GM23338 (cell line): ENCODE data around the gene VWDE. TPM values are rescaled to one million over a fixed set of nuclear protein-coding genes. Genes with fewer than 3 reads are reported as not detected.

Experiments
- ETS1 ChIP-seq: IDR thresholded peaks from 2 replicates; pipeline ENCODE4 v1.6.1; 2016; ENCODE audit warnings: antibody characterized with exemption
- JUNB ChIP-seq: IDR thresholded peaks from one replicate; pipeline ENCODE4 v1.6.1; 2016; ENCODE audit warnings: antibody characterized with exemption; ENCODE audit not compliant: unreplicated experiment
- POLR2AphosphoS5 ChIP-seq: IDR thresholded peaks from 2 replicates; pipeline ENCODE4 v1.6.1; 2016; ENCODE audit warnings: antibody characterized with exemption, low read depth
- polyA plus RNA-seq: library from polyadenylated mRNA; unstranded; fragments of >200 nt; fragmentation: Nextera tagmentation; extraction: Ambion mirVana; gene quantifications from 2 replicates; pipeline ENCODE4 v1.2.1, GENCODE V29; 2016
- total RNA-seq: library from RNA; depleted of rRNA; stranded (reverse); fragments of >200 nt; shearing (Covaris generic); gene quantifications from 2 replicates; pipeline ENCODE4 v1.2.3, GENCODE V29; 2014
- TF ChIP-seq, protein P1 (sequence below): fragments of 250-450 bp; sonication (Bioruptor Pico); IDR thresholded peaks from 2 replicates; pipeline ENCODE4 v1.5.0; 2020; ENCODE audit warnings: mild to moderate bottlenecking, moderate library complexity
- TF ChIP-seq, protein P2 (sequence below): IDR thresholded peaks from one replicate; pipeline ENCODE4 v1.6.1; 2018; ENCODE audit warnings: antibody characterized with exemption; ENCODE audit not compliant: unreplicated experiment

Gene VWDE
- total and polyA plus RNA-seq, 2 experiments from 2014 or later = 24.6 to 45.5 TPM

DNA sequence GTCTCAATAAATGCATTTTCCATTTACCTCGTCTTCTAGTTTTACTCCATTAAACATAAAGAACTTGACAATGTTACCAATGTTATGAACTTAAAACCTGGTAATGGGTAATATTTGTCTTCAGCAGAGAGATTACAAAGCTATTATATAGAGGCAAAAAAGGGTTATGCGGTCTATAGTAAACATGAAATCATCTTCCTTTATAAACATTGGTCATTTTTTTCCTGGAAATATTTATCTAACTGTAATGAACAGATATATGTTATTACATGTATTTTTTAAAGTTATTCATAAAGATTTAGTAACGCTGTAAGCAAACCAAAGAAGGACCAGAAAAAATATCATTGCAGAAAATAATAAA is 1.3 kb downstream of the VWDE start (continued):
- TF ChIP-seq, protein P1, sequence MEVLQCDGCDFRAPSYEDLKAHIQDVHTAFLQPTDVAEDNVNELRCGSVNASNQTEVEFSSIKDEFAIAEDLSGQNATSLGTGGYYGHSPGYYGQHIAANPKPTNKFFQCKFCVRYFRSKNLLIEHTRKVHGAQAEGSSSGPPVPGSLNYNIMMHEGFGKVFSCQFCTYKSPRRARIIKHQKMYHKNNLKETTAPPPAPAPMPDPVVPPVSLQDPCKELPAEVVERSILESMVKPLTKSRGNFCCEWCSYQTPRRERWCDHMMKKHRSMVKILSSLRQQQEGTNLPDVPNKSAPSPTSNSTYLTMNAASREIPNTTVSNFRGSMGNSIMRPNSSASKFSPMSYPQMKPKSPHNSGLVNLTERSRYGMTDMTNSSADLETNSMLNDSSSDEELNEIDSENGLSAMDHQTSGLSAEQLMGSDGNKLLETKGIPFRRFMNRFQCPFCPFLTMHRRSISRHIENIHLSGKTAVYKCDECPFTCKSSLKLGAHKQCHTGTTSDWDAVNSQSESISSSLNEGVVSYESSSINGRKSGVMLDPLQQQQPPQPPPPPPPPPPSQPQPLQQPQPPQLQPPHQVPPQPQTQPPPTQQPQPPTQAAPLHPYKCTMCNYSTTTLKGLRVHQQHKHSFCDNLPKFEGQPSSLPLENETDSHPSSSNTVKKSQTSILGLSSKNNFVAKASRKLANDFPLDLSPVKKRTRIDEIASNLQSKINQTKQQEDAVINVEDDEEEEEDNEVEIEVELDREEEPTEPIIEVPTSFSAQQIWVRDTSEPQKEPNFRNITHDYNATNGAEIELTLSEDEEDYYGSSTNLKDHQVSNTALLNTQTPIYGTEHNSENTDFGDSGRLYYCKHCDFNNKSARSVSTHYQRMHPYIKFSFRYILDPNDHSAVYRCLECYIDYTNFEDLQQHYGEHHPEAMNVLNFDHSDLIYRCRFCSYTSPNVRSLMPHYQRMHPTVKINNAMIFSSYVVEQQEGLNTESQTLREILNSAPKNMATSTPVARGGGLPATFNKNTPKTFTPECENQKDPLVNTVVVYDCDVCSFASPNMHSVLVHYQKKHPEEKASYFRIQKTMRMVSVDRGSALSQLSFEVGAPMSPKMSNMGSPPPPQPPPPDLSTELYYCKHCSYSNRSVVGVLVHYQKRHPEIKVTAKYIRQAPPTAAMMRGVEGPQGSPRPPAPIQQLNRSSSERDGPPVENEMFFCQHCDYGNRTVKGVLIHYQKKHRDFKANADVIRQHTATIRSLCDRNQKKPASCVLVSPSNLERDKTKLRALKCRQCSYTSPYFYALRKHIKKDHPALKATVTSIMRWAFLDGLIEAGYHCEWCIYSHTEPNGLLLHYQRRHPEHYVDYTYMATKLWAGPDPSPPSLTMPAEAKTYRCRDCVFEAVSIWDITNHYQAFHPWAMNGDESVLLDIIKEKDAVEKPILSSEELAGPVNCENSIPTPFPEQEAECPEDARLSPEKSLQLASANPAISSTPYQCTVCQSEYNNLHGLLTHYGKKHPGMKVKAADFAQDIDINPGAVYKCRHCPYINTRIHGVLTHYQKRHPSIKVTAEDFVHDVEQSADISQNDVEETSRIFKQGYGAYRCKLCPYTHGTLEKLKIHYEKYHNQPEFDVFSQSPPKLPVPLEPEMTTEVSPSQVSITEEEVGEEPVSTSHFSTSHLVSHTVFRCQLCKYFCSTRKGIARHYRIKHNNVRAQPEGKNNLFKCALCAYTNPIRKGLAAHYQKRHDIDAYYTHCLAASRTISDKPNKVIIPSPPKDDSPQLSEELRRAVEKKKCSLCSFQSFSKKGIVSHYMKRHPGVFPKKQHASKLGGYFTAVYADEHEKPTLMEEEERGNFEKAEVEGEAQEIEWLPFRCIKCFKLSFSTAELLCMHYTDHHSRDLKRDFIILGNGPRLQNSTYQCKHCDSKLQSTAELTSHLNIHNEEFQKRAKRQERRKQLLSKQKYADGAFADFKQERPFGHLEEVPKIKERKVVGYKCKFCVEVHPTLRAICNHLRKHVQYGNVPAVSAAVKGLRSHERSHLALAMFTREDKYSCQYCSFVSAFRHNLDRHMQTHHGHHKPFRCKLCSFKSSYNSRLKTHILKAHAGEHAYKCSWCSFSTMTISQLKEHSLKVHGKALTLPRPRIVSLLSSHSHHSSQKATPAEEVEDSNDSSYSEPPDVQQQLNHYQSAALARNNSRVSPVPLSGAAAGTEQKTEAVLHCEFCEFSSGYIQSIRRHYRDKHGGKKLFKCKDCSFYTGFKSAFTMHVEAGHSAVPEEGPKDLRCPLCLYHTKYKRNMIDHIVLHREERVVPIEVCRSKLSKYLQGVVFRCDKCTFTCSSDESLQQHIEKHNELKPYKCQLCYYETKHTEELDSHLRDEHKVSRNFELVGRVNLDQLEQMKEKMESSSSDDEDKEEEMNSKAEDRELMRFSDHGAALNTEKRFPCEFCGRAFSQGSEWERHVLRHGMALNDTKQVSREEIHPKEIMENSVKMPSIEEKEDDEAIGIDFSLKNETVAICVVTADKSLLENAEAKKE (CRISPR knock-in tag) = no peak
- TF ChIP-seq JUNB = no peak
- TF ChIP-seq, protein P2, sequence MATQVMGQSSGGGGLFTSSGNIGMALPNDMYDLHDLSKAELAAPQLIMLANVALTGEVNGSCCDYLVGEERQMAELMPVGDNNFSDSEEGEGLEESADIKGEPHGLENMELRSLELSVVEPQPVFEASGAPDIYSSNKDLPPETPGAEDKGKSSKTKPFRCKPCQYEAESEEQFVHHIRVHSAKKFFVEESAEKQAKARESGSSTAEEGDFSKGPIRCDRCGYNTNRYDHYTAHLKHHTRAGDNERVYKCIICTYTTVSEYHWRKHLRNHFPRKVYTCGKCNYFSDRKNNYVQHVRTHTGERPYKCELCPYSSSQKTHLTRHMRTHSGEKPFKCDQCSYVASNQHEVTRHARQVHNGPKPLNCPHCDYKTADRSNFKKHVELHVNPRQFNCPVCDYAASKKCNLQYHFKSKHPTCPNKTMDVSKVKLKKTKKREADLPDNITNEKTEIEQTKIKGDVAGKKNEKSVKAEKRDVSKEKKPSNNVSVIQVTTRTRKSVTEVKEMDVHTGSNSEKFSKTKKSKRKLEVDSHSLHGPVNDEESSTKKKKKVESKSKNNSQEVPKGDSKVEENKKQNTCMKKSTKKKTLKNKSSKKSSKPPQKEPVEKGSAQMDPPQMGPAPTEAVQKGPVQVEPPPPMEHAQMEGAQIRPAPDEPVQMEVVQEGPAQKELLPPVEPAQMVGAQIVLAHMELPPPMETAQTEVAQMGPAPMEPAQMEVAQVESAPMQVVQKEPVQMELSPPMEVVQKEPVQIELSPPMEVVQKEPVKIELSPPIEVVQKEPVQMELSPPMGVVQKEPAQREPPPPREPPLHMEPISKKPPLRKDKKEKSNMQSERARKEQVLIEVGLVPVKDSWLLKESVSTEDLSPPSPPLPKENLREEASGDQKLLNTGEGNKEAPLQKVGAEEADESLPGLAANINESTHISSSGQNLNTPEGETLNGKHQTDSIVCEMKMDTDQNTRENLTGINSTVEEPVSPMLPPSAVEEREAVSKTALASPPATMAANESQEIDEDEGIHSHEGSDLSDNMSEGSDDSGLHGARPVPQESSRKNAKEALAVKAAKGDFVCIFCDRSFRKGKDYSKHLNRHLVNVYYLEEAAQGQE = no peak
- no peak for TF ChIP-seq ETS1
- TF ChIP-seq POLR2AphosphoS5 = no peak
